ENCODE results near the gene SEMA4A. TPM values are rescaled to one million over a fixed set of nuclear protein-coding genes. Genes with fewer than 3 reads are reported as not detected.

SEMA4A gene
- total RNA-seq, 3 donors from 2014 or later = 1.4 to 21.5 (median 9.2) TPM

DNA sequence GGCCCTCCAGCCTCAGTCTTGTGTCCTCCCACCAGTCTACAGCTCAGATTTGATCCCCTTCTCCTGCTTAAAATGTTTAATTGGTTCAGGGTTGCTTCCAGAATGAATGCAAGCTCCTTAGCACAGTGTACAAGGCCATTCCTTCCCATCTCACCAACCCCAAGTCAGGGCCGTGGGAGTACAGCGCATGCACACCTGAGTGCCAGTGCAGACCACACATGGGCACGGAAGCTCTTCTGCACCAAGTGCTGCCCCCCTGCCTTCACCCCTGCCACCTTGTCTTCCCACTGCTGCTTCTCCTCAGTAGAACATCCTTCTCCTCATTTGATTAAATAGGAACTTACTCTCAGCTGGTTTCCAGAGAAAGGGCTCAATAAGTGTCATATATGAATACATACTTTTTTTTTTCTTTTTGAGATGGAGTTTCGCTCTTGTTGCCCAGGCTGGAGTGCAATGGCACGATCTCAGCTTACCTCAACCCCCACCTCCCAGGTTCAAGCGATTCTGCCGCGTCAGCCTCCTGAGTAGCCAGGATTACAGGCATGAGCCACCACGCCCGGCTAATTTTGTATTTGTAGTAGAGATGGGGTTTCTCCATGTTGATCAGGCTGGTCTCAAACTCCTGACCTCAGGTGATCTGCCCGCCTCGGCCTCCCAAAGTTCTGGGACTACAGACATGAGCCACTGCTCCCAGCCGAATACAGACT is 68.8 kb downstream of the SEMA4A start:
- H3K27me3 ChIP-seq = no peaks in the 10 kb centered on the region
- no peak for DNase-seq (ENCODE audit: low spot score in 2 of 2)
- H3K4me1 ChIP-seq = peaks cover 3 to 12% of the 10 kb centered on the region in 2 donors
- H3K36me3 ChIP-seq = no peaks in the 10 kb centered on the region
- H3K4me3 ChIP-seq = no peak overlapping the region
- H3K27ac ChIP-seq = no peak overlapping the region
- intact Hi-C loops (cut with DNase I; ENCODE audit: low total_unique reads) = loop anchor here (10.0 kb wide), 1 partner anchor 137 kb away; the partner anchor contains the start of gene MEX3A
- no peaks in the 10 kb centered on the region for H3K9me3 ChIP-seq
- TF ChIP-seq POLR2A (IDR thresholded peaks at IDR 0.05) (no peak), POLR2AphosphoS5 (IDR thresholded peaks at IDR 0.05) (no peak)
- TF ChIP-seq, protein P1, sequence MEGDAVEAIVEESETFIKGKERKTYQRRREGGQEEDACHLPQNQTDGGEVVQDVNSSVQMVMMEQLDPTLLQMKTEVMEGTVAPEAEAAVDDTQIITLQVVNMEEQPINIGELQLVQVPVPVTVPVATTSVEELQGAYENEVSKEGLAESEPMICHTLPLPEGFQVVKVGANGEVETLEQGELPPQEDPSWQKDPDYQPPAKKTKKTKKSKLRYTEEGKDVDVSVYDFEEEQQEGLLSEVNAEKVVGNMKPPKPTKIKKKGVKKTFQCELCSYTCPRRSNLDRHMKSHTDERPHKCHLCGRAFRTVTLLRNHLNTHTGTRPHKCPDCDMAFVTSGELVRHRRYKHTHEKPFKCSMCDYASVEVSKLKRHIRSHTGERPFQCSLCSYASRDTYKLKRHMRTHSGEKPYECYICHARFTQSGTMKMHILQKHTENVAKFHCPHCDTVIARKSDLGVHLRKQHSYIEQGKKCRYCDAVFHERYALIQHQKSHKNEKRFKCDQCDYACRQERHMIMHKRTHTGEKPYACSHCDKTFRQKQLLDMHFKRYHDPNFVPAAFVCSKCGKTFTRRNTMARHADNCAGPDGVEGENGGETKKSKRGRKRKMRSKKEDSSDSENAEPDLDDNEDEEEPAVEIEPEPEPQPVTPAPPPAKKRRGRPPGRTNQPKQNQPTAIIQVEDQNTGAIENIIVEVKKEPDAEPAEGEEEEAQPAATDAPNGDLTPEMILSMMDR (IDR thresholded peaks at IDR 0.05) = no peak

DNA sequence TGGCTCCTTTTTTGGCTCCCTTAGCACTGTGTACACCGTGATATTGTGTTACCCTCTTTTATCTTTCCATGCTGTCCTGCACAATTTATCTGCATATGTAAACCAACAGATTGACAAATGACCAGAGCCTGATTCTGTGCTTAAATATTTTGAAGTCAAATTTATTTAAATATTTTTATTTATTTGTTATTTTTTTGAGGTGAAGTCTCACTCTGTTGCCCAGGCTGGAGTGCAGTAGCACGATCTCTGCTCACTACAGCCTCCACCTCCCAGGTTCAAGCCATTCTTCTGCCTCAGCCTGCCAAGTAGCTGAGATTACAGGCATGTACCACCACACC is 72.3 kb downstream of the SEMA4A start:
- Histone ChIP-seq H3K4me3 (no peak overlapping the region), H3K27me3 (no peaks in the 10 kb centered on the region), H3K27ac (no peak overlapping the region), H3K4me1 (peaks cover 0 to 8% of the 10 kb centered on the region in 2 donors), H3K9me3 (no peaks in the 10 kb centered on the region), H3K36me3 (no peaks in the 10 kb centered on the region)
- TF ChIP-seq POLR2AphosphoS5 (IDR thresholded peaks at IDR 0.05) = no peak
- TF ChIP-seq, protein P1 (IDR thresholded peaks at IDR 0.05) = peak in 1 of 3 donors; percentile 9
- intact Hi-C loops (cut with DNase I; ENCODE audit: low total_unique reads) = loop anchor here (10.0 kb wide), 1 partner anchor 141 kb away; the partner anchor contains the start of gene MEX3A
- DNase-seq (ENCODE audit: low spot score in 2 of 2) = no peak

DNA sequence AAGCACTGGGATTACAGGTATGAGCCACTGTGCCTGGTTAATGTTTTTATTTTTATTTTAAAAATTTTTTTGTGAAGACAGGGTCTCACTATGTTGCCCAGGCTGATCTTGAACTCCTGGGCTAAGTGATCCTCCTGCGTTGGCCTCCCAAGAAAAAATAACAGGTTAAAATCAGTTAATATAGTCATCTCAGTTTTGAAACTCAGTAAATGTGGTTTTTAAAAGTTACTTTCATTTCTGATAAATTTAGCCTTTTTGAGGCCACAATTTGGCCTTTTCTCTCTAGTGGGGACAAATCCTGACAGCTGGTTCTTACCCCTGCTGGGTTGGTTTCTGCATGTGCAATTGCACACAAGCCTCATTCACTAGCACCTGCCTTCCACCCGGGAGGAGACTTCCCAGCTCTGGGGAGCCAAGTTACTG is 72.7 kb downstream of the SEMA4A start:
- Histone ChIP-seq H3K27me3 (no peaks in the 10 kb centered on the region), H3K27ac (no peak overlapping the region), H3K36me3 (no peaks in the 10 kb centered on the region), H3K4me3 (no peak overlapping the region), H3K9me3 (no peaks in the 10 kb centered on the region), H3K4me1 (peaks cover 0 to 8% of the 10 kb centered on the region in 2 donors)
- no peak for DNase-seq (ENCODE audit: low spot score in 2 of 2)
- no peak for TF ChIP-seq POLR2A (IDR thresholded peaks at IDR 0.05)
- TF ChIP-seq POLR2AphosphoS5 (IDR thresholded peaks at IDR 0.05) = no peak
- TF ChIP-seq, protein P1 (IDR thresholded peaks at IDR 0.05) = no peak
- intact Hi-C loops (cut with DNase I; ENCODE audit: low total_unique reads) = loop anchor here (10.0 kb wide), 1 partner anchor 141 kb away; the partner anchor contains the start of gene MEX3A

DNA sequence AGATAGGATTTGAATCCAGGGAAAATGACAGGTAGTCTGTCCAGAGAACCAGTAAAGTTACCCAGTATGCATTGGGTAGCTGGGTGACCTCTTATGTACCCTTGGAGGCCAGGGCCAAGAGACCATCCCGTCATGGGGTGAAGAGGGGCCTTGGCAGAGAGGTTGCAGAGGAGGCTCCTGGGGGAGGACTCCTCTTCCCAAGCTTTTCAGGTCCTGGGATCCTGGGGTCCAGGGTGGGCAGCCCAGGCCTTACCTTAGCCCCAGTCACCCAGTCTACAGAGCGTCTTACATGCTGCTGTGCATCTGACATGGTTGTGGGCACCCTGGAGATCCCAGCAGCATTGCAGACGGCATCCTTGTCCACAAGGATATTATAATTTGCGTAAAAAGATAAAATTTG is 73.4 kb downstream of the SEMA4A start:
- DNase-seq (ENCODE audit: low spot score in 2 of 2) = no peak
- H3K9me3 ChIP-seq = no peaks in the 10 kb centered on the region
- H3K4me3 ChIP-seq = no peak overlapping the region
- H3K27me3 ChIP-seq = no peaks in the 10 kb centered on the region
- H3K4me1 ChIP-seq = peaks cover 0 to 8% of the 10 kb centered on the region in 2 donors
- H3K36me3 ChIP-seq = no peaks in the 10 kb centered on the region
- intact Hi-C loops (cut with DNase I; ENCODE audit: low total_unique reads) = loop anchor here (10.0 kb wide), 1 partner anchor 142 kb away; the partner anchor contains the start of gene MEX3A
- H3K27ac ChIP-seq = no peak overlapping the region
- TF ChIP-seq, protein P1 (IDR thresholded peaks at IDR 0.05) = no peak
- no peak for TF ChIP-seq POLR2AphosphoS5 (IDR thresholded peaks at IDR 0.05)
- no peak for TF ChIP-seq POLR2A (IDR thresholded peaks at IDR 0.05)

Other genes with a start within 250 kb of the SEMA4A start
- gene RIT1, start 242.2 kb upstream of the SEMA4A start, total RNA-seq = 10 to 100 TPM; 29.2 to 32.6 (median 29.4) TPM
- gene KHDC4, start 219.2 kb upstream of the SEMA4A start, total RNA-seq = 10 to 100 TPM; 52.0 to 81.5 (median 64.2) TPM
- not detected for gene RXFP4, start 211.9 kb upstream of the SEMA4A start, total RNA-seq
- gene ARHGEF2, start 175.0 kb upstream of the SEMA4A start, total RNA-seq = 10 to 100 TPM; 81.8 to 93.7 (median 90.4) TPM
- 100 to 1,000 TPM; 305 to 407 (median 370) TPM for gene SSR2, start 132.6 kb upstream of the SEMA4A start, total RNA-seq
- gene UBQLN4, start 99.8 kb upstream of the SEMA4A start, total RNA-seq = 10 to 100 TPM; 22.1 to 27.1 (median 23.3) TPM
- gene LAMTOR2, start 98.8 kb upstream of the SEMA4A start, total RNA-seq = 10 to 100 TPM; 60.7 to 75.5 (median 69.8) TPM
- 10 to 100 TPM in 2 of 3 donors, not detected in 1; 40.3 to 68.6 TPM for gene RAB25, start 92.4 kb upstream of the SEMA4A start, total RNA-seq
- gene MEX3A, start 71.1 kb upstream of the SEMA4A start, total RNA-seq = 1 to 10 TPM in 2 of 3 donors, under 1 TPM in 1; 0.32 to 1.3 (median 1.3) TPM
- gene LMNA, start 38.9 kb upstream of the SEMA4A start, total RNA-seq = 100 to 1,000 TPM; 292 to 367 (median 319) TPM
- 10 to 100 TPM; 10.7 to 23.7 (median 13.8) TPM for gene SLC25A44, start 40.5 kb downstream of the SEMA4A start, total RNA-seq
- gene PMF1, start 59.4 kb downstream of the SEMA4A start, total RNA-seq = 10 to 100 TPM; 41.4 to 75.2 (median 60.3) TPM
- gene BGLAP, start 88.6 kb downstream of the SEMA4A start, total RNA-seq = 1 to 10 TPM in 1 of 3 donors, under 1 TPM in 2; 0.32 to 2.9 (median 0.98) TPM
- 1 to 10 TPM; 1.8 to 3.9 (median 2.5) TPM for gene PAQR6, start 94.5 kb downstream of the SEMA4A start, total RNA-seq
- gene SMG5, start 129.2 kb downstream of the SEMA4A start, total RNA-seq = 10 to 100 TPM; 35.7 to 67.8 (median 54.7) TPM
- gene TMEM79, start 130.7 kb downstream of the SEMA4A start, total RNA-seq = 1 to 10 TPM; 1.3 to 7.8 (median 4.9) TPM
- gene GLMP, start 142.1 kb downstream of the SEMA4A start, total RNA-seq = 10 to 100 TPM; 36.4 to 68.5 (median 40.2) TPM
- gene VHLL, start 145.7 kb downstream of the SEMA4A start, total RNA-seq = under 1 TPM in 1 of 3 donors, not detected in 2; 0.98 TPM
- gene CCT3, start 184.7 kb downstream of the SEMA4A start, total RNA-seq = 100 to 1,000 TPM; 150 to 263 (median 262) TPM
- gene TSACC, start 184.9 kb downstream of the SEMA4A start, total RNA-seq = 1 to 10 TPM in 2 of 3 donors, not detected in 1; 1.4 to 1.5 TPM
- gene RHBG, start 215.6 kb downstream of the SEMA4A start, total RNA-seq = not detected